WERI-Rb-1 (cell line): Measurements from ENCODE around the gene EMC9.

Experiments used
- DNase-seq: peaks from one replicate; pipeline ENCODE4 v3.0.0-alpha.2; 2020
- H3K27ac ChIP-seq: fragments of 250-450 bp; sonication (Bioruptor Pico); 2 replicates; pipeline ENCODE4 v1.5.1; 2020; ENCODE audit warnings: mild to moderate bottlenecking, moderate library complexity
- H3K27me3 ChIP-seq: fragments of 250-450 bp; sonication (Bioruptor Pico); 2 replicates; pipeline ENCODE4 v1.5.1; 2021; ENCODE audit warnings: mild to moderate bottlenecking, low read depth, moderate library complexity; ENCODE audit not compliant: insufficient read depth, severe bottlenecking
- H3K36me3 ChIP-seq: fragments of 250-450 bp; sonication (Bioruptor Pico); 2 replicates; pipeline ENCODE4 v1.5.1; 2020; ENCODE audit warnings: mild to moderate bottlenecking, moderate library complexity
- H3K4me3 ChIP-seq: 2 replicates; pipeline ENCODE4 v1.5.1; 2011; ENCODE audit warnings: low read depth, mild to moderate bottlenecking, control low read depth, low read length
- H3K9me3 ChIP-seq: fragments of 250-450 bp; sonication (Bioruptor Pico); 2 replicates; pipeline ENCODE4 v1.5.1; 2021; ENCODE audit warnings: mild to moderate bottlenecking, moderate library complexity; ENCODE audit not compliant: severe bottlenecking
- TF ChIP-seq, protein P1 (sequence below): IDR thresholded peaks from 2 replicates; pipeline ENCODE4 v1.5.1; 2011; ENCODE audit warnings: low read depth, mild to moderate bottlenecking, control low read depth, inconsistent platforms, low read length

EMC9 gene

DNA sequence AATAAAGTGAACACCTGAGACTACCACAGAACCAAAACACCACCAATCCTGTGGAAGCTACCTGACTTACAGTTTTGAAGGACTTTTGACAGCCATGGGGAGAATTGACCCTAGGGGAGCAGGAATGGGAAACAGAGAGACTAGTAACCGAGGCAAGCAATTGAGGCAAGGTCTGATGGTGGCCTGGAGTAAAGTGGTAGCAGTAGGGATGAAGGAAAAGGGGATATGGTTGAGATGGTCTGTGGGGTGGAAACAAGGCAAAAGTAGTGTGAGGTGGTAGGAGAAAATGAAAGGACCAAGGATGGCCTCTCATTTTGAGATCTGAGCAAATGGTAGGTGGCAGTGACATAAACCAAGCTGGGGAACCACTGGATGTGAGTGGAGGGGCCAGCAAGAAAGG is 15.4 kb upstream of the EMC9 start:
- no peak overlapping the region for H3K4me3 ChIP-seq
- no peak overlapping the region for H3K27ac ChIP-seq
- no peaks in the 10 kb centered on the region for H3K9me3 ChIP-seq
- TF ChIP-seq, protein P1, sequence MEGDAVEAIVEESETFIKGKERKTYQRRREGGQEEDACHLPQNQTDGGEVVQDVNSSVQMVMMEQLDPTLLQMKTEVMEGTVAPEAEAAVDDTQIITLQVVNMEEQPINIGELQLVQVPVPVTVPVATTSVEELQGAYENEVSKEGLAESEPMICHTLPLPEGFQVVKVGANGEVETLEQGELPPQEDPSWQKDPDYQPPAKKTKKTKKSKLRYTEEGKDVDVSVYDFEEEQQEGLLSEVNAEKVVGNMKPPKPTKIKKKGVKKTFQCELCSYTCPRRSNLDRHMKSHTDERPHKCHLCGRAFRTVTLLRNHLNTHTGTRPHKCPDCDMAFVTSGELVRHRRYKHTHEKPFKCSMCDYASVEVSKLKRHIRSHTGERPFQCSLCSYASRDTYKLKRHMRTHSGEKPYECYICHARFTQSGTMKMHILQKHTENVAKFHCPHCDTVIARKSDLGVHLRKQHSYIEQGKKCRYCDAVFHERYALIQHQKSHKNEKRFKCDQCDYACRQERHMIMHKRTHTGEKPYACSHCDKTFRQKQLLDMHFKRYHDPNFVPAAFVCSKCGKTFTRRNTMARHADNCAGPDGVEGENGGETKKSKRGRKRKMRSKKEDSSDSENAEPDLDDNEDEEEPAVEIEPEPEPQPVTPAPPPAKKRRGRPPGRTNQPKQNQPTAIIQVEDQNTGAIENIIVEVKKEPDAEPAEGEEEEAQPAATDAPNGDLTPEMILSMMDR: no peak
- H3K36me3 ChIP-seq: peaks cover 76% of the 10 kb centered on the region
- H3K27me3 ChIP-seq: no peaks in the 10 kb centered on the region
- DNase-seq: no peak

DNA sequence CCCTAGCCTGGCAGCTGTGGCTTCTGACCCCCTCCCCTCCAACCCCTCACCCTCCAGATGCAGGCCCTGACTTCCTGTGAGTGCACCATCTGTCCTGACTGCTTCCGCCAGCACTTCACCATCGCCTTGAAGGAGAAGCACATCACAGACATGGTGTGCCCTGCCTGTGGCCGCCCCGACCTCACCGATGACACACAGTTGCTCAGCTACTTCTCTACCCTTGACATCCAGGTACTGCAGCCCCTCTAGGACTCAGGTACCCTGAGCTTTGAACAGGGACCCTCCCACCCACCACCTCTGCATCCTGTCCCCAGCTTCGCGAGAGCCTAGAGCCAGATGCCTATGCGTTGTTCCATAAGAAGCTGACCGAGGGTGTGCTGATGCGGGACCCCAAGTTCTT is 13.7 kb upstream of the EMC9 start:
- H3K36me3 ChIP-seq: peaks cover 85% of the 10 kb centered on the region
- H3K27ac ChIP-seq: no peak overlapping the region
- no peak overlapping the region for H3K4me3 ChIP-seq
- no peaks in the 10 kb centered on the region for H3K27me3 ChIP-seq
- DNase-seq: no peak
- TF ChIP-seq, protein P1: no peak
- H3K9me3 ChIP-seq: no peaks in the 10 kb centered on the region

DNA sequence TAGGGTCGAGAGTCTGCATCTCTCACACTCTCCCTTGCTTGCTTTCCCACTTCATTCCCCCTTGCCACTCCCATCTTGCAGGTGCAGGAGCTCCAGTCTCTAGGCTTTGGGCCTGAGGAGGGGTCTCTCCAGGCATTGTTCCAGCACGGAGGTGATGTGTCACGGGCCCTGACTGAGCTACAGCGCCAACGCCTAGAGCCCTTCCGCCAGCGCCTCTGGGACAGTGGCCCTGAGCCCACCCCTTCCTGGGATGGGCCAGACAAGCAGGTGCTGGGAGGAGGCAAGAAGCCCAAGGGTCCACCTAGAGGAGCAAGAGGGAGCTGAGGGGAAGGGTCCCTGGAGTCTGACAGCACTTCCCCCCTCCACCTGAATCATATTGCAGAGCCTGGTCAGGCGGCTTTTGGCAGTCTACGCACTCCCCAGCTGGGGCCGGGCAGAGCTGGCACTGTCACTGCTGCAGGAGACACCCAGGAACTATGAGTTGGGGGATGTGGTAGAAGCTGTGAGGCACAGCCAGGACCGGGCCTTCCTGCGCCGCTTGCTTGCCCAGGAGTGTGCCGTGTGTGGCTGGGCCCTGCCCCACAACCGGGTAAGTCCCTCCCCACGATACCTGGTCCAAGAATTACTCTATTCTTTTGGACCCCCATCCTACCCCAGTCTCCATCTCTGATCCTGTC is 10.2 kb upstream of the EMC9 start:
- no peak for DNase-seq
- Histone ChIP-seq H3K9me3 (no peaks in the 10 kb centered on the region), H3K4me3 (no peak overlapping the region), H3K27ac (no peak overlapping the region), H3K27me3 (no peaks in the 10 kb centered on the region), H3K36me3 (peaks cover 74% of the 10 kb centered on the region)
- TF ChIP-seq, protein P1: no peak

DNA sequence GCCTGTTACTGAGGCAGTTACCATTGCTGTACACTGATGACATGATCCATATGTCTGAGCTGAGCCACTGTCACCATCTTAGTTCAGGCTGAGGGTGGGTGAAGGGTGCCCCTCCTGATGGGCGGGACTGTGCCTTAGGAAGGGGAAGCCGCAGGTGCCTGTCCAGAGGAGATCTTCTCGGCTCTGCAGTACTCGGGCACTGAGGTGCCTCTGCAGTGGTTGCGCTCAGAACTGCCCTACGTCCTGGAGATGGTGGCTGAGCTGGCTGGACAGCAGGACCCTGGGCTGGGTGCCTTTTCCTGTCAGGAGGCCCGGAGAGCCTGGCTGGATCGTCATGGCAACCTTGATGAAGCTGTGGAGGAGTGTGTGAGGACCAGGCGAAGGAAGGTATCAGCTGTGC is 9.6 kb upstream of the EMC9 start:
- no peaks in the 10 kb centered on the region for H3K27me3 ChIP-seq
- H3K4me3 ChIP-seq: no peak overlapping the region
- H3K27ac ChIP-seq: no peak overlapping the region
- TF ChIP-seq, protein P1: no peak
- H3K9me3 ChIP-seq: no peaks in the 10 kb centered on the region
- H3K36me3 ChIP-seq: peaks cover 70% of the 10 kb centered on the region
- DNase-seq: no peak

DNA sequence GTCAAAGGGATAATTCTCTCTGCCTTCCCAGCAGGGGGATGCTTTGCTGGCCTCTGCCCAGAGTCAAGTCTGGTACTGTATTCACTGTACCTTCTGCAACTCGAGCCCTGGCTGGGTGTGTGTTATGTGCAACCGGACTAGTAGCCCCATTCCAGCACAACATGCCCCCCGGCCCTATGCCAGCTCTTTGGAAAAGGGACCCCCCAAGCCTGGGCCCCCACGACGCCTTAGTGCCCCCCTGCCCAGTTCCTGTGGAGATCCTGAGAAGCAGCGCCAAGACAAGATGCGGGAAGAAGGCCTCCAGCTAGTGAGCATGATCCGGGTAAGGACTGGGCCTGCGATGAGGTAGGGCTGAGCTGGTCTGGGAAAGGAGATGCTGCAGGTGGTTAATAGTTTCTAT is 9.2 kb upstream of the EMC9 start:
- DNase-seq: no peak
- Histone ChIP-seq H3K4me3 (no peak overlapping the region), H3K27me3 (no peaks in the 10 kb centered on the region), H3K27ac (no peak overlapping the region), H3K36me3 (peaks cover 65% of the 10 kb centered on the region), H3K9me3 (no peaks in the 10 kb centered on the region)
- TF ChIP-seq, protein P1: no peak

DNA sequence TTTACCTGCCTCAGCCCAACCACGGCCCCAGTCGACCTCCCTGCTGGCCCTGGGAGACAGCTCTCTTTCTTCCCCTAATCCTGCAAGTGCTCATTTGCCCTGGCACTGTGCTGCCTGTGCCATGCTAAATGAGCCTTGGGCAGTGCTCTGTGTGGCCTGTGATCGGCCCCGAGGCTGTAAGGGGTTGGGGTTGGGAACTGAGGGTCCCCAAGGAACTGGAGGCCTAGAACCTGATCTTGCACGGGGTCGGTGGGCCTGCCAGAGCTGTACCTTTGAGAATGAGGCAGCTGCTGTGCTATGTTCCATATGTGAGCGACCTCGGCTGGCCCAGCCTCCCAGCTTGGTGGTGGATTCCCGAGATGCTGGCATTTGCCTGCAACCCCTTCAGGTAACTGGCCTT is 8.7 kb upstream of the EMC9 start:
- H3K36me3 ChIP-seq: peaks cover 60% of the 10 kb centered on the region
- no peaks in the 10 kb centered on the region for H3K27me3 ChIP-seq
- TF ChIP-seq, protein P1: no peak
- DNase-seq: no peak
- H3K27ac ChIP-seq: no peak overlapping the region
- no peak overlapping the region for H3K4me3 ChIP-seq
- no peaks in the 10 kb centered on the region for H3K9me3 ChIP-seq
